HG03575 (cell line): ENCODE results near the gene RASL10A.

Experiments used
- ATAC-seq: cut with Tn5 transposase; IDR thresholded peaks from one replicate; pipeline ENCODE4 v1.9.1; 2021; ENCODE audit not compliant: unreplicated experiment, insufficient number of reproducible peaks, low FRiP score; ENCODE audit errors: extremely low read depth

The RASL10A gene

DNA sequence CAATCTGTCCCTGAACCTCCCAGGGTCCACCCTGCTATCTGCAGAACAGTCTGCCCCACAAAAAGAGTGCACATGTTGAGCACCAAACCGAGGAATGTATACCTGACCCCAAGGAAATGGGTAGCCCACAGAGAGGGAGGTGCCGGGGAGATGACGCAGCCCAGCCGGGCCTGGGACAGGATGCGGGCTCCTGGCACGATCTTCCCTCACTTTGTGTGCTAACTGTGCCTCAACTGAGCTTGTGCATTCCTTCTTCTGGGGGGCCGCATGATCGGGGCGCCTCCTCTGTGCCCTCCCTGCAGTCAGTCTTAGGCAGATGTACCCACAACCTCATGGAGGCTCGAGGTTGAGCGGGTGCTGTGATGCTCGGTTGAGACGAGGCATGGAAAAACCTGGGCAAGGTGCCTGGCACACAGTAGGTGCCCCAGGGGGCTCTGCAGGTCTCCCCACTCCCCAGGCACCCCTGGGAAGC, 6.7 kb downstream of the RASL10A start:
- ATAC-seq, result no peak

DNA sequence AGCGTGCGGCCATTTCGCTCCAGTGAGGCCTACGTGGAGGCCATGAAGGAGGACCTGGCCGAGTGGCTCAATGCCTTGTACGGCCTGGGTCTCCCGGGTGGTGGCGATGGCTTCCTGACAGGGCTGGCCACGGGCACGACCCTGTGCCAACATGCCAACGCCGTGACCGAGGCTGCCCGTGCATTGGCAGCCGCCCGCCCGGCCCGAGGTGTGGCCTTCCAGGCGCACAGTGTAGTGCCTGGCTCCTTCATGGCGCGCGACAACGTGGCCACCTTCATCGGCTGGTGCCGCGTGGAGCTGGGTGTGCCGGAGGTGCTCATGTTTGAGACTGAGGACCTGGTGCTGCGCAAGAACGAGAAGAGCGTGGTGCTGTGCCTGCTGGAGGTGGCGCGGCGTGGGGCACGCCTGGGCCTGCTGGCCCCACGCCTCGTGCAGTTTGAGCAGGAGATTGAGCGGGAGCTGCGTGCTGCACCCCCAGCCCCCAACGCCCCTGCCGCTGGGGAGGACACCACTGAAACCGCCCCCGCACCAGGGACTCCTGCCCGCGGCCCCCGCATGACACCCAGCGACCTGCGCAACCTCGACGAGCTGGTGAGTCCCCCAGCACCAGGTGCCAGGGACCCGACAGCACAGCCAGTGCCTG, 7.2 kb downstream of the RASL10A start:
- no peak for ATAC-seq

DNA sequence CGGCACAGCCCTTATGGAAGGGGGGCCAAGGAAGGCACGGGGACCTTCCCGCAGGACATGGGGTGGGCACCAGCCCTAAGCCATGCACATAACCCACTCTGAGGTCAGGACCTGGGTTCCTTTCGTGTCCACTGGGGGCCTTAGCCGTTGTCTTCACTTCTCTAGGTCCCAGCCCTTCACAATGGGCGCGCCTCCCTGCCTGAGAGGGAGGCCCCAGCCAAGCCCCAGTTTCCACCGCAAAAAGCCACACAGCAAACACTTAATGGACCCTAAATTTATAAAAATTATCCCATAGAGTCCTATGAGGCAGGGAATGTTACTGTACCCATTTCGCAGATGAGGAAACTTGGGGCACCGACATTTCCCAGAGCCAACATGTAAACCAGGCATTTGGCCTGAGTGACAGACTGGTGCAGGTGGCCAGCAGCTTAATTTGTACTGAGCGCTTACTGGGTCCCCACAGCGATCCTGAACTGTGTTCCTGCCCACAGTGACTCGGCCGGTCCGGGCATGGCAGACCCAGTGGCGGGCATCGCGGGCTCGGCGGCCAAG, 7.8 kb downstream of the RASL10A start:
- ATAC-seq, result no peak

DNA sequence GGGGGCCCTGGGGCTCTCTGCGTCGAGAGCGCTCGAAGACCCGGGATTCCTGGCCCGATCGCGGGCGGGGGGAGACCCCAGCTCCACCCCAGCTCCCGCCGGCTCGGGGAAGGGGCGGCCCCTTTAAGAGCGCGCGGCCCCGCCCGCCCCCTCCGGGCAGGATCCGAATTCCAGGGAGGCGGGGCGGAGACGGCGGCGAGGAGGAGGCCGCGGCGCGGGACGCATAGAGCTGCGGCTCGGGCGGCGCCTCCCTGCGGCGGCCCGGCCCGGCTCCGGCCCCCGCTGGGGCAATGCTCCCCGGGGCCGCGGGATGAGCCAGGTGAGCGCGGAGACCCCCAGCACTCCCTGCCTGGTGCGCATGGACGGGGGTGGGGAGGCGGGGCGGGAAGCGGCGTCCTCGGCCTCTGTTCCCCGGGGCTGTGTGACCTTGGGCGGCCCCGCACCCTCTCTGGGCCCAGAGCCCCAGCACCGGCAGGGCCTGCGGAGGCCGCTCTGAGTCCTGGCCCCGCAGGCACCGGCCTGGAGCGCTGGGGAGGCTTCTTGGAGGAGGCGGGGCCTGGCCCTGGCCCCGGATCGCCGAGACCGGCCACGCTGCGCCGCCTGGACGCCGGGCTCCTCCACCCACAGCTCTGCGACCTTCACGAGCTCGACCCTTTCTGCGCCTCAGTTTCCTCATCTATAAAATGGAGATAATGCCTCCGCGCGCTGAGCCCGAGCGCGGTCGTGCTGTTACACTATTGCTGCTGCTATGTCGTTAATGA, 8.5 kb downstream of the RASL10A start:
- no peak for ATAC-seq

DNA sequence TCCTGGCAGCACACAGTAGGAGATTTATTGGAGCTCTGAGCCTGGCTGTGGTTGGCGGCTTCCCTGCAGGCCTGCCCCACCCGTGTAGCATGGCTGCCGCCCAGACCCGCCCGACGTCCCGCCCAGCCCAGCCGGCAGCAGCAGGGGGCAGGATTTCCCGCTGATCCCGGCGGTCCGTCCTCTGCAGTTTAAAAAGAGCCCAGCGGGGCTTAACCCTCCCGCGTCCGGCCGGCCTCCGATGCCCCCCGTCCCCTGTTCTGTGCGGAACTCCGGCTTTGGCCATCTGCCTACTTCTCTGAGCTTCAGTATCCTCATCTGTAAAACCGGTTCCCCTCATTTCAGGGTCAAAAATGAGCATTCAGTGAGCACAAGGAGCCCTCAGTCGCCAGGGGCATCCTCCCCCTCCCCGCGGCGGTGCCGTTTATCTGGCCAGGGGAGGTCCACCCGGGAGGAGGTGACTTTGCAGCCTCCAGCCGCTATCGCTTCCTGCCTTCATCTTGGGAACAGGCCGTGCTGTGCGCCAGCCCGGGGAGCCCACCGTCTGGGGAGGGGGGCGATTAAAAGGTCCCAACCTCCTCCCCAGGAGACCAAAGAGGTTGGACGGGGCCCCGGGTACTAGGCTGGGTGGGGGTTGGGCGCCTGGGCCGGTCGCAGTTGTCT, 9.2 kb downstream of the RASL10A start, which contains the start of gene GAS2L1:
GAS2L1 (plus strand) TSS at position 476 of the 660 bp plus-strand sequence. CDS start 1,456 bp downstream, outside the sequence.
- no peak for ATAC-seq

DNA sequence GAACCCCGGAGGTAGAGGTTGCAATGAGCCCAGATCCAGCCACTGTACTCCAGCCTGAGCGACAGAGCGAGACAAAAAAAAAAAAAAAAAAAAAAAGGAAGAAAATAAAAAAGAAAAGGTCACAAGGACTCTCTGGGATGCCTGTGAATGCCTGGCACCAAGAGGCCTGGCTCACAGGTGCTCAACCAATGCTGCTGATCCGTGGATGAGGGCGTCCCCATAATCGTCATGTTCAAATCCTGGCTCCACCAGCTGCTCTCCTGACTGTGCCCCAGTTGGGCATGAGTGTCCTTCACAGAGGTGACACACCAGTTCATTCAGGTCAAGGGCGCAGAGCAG, 9.7 kb downstream of the RASL10A start:
- ATAC-seq, result no peak

DNA sequence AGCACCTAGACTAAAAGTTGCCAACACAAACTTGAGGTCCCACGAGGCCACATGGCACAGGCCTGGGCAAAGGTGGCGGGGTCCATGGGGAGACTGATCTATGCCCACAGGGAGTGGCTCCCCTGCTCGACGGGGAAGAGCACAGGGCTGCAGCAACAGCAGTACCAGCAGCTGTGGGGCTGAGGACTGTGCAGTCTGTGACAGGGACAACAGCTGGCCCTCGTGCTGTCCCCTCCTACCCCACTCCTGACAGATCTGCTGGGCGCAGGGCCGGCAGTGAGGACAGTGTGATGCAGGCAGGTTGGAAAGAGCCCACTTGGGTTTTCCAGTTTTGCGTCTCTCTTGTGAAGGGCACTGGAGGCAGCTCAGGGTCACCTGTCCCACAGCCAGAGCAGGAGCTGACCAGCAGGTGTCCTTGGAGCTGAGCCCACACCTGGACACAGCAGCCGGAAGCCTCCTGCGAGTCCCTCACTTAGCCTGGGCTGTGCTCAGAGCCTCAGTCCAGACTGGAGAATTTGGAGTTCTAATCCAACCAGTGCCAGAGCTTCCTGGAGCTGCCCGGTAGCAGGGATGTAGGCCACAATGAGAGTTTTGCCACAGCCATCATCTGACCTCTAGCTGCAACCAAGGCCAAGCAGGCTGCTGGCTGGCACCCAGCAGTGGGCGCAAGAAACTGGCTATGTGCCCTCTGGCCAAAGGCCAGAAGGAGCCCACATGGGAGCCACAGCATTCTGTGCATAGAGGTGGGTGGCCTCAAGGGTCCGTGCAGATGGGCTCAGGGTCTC, 12.6 kb downstream of the RASL10A start:
- no peak for ATAC-seq

DNA sequence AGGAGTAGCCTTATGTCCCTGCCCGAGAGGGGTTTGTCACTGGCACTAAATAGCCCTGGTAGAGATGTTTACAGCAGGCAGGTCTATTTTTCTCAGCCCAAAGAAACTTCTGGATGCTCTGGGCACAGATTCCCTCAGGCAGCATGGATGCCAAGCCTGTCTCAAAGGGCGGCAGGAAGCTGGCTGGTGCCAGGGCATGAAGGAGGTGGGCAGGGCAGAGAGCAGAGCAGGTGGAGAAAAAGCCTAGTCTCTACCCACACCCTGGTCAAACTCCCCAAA, 13.2 kb downstream of the RASL10A start:
- ATAC-seq, result no peak

DNA sequence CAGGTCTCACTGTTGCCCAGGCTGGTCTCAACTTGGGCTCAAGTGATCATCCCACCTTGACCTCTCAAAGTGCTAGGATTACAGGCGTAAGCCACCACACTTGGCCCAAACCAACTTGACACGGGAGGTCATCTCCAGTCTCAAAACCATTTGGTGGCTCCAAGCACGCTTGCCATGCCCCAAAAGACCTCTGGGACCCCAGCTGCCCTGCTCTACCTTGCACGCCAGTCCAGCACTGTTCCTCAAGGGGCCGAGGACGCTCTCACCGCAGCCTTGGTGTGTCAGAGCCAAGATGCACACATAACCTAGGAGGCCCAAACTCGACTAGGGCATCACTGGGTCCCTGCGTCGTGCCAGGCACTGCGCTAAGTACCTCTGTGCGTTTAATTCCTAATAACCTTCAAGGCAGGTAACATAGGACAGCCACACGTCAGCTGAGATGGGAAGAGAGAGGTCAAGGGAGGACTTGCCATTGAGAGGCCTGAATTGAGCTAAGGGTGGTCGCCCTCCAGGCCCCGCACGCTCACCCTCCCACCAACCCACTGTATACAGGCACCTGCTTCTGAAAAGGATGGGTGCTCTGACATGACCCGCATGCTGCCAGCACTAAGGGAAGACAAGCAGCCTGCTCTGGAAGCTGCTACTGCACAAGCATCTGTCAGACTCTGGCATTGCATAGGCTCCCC, 13.6 kb downstream of the RASL10A start:
- no peak for ATAC-seq

DNA sequence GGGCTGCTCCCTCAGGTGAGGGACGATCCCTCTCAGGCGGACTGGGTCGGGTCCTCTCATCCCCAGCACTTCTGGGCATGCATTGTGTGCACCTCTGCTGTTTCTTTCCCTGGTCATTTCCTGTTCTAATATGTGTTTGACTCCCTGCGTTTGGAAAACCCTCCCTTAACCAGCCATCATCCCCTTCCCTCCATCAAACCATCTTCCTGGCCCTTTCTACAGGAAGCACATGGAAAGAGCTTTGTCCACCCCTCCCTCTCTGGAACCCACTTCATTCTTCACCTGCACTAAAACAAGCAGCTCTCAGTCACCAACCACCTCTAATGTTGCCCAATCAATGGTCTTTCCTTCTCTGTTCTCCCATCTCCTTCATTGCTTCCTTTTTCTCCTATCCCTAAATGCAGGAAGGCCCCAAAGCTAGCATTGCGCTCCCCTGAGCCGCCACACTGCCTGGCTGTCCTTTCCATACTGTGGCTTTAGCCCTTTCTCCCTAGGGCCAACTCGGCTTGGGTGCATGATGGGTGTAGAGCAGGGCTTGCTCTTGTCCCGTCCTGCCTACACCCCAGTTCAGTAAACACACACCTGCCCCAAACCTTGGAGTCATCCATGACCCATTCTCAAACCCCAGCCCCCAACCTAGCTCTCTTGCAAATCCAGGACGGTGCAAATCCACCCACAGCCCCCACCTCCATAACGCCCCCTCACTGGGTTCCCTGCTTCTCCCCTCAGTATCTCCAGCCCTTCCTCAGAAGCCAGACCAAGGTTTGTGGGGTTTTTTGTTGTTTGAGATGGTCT, 14.5 kb downstream of the RASL10A start:
- ATAC-seq, result no peak

DNA sequence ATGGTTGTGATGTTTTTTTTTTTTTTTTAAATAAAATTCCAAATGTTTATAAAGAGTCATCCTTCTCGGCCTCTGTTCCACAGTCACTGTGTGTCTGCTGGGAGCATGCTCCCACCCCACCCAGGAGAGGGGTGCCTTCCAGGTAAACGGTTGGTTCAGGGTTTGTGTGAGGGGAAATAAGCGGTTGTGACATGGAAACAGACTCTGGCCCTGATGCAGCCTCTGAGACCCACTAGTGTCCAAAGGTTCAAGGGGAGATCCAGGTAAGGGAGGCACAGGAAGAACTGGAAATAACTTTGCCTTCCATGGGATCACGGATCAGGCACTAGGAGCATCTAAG, 15.1 kb downstream of the RASL10A start:
- no peak for ATAC-seq

DNA sequence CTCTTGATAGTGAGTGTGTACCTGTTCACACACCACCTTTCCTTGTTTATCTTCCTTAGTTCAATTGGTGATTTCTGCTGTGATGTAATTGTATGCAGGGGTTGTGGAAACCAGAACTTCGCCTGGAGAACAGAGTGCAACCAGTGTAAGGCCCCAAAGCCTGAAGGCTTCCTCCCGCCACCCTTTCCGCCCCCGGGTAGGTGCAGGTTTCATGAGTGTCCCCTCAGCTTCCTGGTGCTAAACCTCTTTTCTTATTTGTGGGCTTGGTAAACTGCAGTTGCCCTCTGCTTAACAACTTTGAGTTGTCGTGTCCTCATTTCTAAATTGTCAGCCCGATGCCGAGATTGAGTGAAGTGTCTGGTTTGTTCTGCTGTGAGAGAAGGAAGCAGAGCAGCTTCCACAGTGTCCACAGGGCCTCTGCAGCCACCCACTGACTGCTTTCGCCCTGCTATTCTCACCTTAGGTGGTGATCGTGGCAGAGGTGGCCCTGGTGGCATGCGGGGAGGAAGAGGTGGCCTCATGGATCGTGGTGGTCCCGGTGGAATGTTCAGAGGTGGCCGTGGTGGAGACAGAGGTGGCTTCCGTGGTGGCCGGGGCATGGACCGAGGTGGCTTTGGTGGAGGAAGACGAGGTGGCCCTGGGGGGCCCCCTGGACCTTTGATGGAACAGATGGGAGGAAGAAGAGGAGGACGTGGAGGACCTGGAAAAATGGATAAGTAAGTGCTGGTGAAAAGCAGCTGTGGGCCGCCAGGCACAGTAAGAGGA, 16.2 kb downstream of the RASL10A start:
- ATAC-seq, result no peak

DNA sequence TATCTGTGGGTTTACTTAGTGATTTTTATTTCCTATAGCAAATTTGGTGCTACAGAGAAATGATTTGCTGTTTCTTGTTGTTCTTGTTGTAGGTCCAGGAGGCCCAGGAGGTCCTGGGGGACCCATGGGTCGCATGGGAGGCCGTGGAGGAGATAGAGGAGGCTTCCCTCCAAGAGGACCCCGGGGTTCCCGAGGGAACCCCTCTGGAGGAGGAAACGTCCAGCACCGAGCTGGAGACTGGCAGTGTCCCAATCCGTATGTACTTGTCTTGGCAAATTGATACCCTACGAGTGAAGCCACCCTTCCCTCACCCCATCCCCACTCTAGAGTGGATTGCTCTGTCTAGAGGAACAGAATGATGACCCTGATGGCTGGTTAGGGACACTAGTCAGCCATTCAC, 16.9 kb downstream of the RASL10A start:
- ATAC-seq, result no peak

DNA sequence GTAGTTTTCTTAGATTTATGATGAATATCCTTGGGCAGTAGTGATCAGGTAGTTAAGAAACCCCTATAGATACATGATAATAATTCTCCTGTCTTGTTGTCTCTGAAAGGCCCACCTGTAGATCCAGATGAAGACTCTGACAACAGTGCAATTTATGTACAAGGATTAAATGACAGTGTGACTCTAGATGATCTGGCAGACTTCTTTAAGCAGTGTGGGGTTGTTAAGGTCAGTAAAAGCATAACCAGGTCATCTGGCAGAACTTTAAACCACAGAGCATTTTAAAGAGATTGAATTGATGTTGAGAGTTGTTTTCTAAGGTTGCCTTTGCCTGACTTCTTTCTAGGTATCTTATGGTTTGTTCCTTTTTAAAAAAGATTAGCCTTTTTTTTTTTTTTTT, 23.1 kb downstream of the RASL10A start:
- ATAC-seq, result no peak

DNA sequence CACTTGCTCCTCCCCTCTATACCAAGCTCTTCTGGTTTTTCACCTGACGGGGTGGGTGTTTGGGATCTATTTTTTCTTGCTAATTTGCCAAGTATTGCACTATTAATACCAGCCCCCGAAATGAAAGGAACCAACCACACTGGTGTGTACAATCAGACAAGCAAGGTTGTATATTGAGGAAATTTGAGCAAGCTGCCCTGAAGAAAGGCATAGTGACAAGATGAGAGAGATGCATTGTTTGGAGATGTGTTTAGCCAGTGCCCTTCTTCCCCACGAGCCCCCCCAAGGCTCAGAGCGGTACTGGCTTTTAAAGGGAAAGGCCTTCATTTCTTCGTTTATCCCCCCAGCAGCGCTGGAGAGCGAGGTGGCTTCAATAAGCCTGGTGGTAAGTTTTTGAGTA, 24.3 kb downstream of the RASL10A start:
- ATAC-seq, result no peak

DNA sequence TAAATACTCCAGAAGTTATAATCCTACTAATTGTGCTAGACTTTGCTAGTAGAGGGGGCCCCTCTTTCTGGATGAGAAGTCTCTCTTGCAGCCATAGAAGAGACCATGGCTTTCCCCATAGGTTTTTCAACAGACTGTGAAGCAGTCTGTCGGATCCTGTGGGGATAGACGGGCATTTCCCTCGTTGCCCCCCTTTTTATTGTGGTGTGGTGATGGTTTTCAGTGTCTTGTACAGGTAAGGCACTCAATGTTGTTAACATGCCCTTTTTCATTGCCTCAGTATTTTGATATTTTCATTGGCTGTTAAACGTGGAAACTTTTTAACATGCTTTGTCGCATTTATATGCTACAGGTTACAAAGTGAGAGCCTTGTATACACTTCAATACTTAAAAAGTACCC, 25.4 kb downstream of the RASL10A start:
- no peak for ATAC-seq

DNA sequence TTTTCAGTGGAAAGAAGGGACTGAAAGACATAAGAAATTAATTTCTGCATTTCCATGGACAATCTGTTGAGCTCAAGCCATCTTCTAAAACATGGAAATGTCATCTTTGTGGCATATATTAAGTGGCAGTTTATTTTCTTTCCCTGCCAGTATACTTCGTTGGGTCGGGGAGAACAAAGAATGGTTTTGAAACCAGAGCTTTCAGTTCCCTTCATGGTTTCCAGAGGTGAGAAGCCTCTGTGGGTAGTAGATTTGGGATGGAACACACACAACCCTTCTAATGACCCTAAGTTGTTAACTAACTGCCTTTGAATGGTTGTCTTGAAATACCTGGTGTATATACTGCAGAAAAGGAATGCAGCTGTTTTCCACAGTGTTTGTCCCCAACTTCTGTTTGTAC, 26.7 kb downstream of the RASL10A start:
- ATAC-seq, result no peak

DNA sequence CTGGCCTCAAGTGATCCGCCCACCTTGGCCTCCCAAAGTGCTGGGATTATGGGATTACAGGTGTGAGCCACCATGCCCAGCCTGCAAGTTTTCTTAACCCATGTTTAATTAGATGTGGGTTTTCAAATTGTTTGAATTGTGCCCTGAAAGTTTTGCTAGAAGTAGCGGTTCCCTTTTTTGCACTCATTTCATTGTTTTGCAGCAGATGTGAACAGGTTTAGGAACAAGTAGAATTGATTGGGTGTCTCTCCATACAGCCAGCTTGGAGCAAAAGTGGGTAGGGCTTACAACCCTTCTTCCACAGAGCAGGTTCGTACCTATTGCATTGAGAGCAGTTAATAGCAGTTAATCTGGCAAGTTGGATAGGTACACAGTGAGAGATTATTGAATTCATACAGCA, 31.3 kb downstream of the RASL10A start:
- no peak for ATAC-seq
